Measurements from ENCODE around the gene PDE6H. TPM values are rescaled to one million over a fixed set of nuclear protein-coding genes. Genes with fewer than 3 reads are reported as not detected.

The PDE6H gene
- polyA plus RNA-seq, 1 donor (not counting 4 experiments of a cell fraction or from before 2014, with no cell fraction given), result not detected

GRCh38 chr12:14968478-14968877, 4.4 kb upstream of the PDE6H start:
- dilution Hi-C loops (cut with MboI; ENCODE audit: extremely low pct_ligation_motif_present, low sequenced_read_pairs), result no loop called here
- Histone ChIP-seq H3K79me2 (ENCODE audit: control insufficient read depth, insufficient read depth, low read length) (no peaks in the 10 kb centered on the region), H3K4me2 (ENCODE audit: control insufficient read depth, extremely low read depth, insufficient read depth, low read depth, low read length) (no peak overlapping the region), H3K9me1 (ENCODE audit: control insufficient read depth, extremely low read depth, insufficient read depth, low read length) (no peaks in the 10 kb centered on the region), H3K27ac (ENCODE audit: control insufficient read depth, insufficient read depth, low read length) (no peak overlapping the region), H3K9me3 (ENCODE audit: control insufficient read depth, low read depth, low read length) (no peaks in the 10 kb centered on the region), H3K27me3 (ENCODE audit: control insufficient read depth, extremely low read depth, insufficient read depth, low read length) (no peaks in the 10 kb centered on the region), H3K4me3 (ENCODE audit: control insufficient read depth in 2 of 3, extremely low read depth in 1 of 3, insufficient read depth in 2 of 3, low read depth in 1 of 3, low read length in 3 of 3) (no peak overlapping the region), H4K20me1 (ENCODE audit: control insufficient read depth, extremely low read depth, insufficient read depth, low read length) (no peaks in the 10 kb centered on the region), H3K9ac (ENCODE audit: control insufficient read depth, extremely low read depth, insufficient read depth, low read length) (no peak overlapping the region), H2AFZ (ENCODE audit: control insufficient read depth, low read length) (no peak overlapping the region), H3K4me1 (ENCODE audit: control insufficient read depth, extremely low read depth, insufficient read depth, low read length) (no peaks in the 10 kb centered on the region), H3K36me3 (ENCODE audit: control insufficient read depth in 2 of 2, extremely low read depth in 1 of 2, insufficient read depth in 2 of 2, low read length in 2 of 2) (no peaks in the 10 kb centered on the region)
- FAIRE-seq (no peak), DNase-seq (ENCODE audit: low read depth, low spot score) (no peak)
- no peak for TF ChIP-seq EZH2 (IDR thresholded peaks at IDR 0.05; ENCODE audit: low read length)
- no peak for TF ChIP-seq CTCF (optimal IDR thresholded peaks at IDR 0.05 in 1 of 3, IDR thresholded peaks at IDR 0.05 in 1 of 3, conservative IDR thresholded peaks at IDR 0.05 in 1 of 3; ENCODE audit: extremely low read depth in 1 of 3, insufficient read depth in 2 of 3, low read length in 3 of 3)

- TF ChIP-seq EZH2 (IDR thresholded peaks at IDR 0.05; ENCODE audit: low read length), result no peak
- no peak for TF ChIP-seq CTCF (optimal IDR thresholded peaks at IDR 0.05 in 1 of 3, IDR thresholded peaks at IDR 0.05 in 1 of 3, conservative IDR thresholded peaks at IDR 0.05 in 1 of 3; ENCODE audit: extremely low read depth in 1 of 3, insufficient read depth in 2 of 3, low read length in 3 of 3)
- H3K4me2 ChIP-seq (ENCODE audit: control insufficient read depth, extremely low read depth, insufficient read depth, low read depth, low read length), result no peak overlapping the region
- no peaks in the 10 kb centered on the region for H3K9me1 ChIP-seq (ENCODE audit: control insufficient read depth, extremely low read depth, insufficient read depth, low read length)
- FAIRE-seq (no peak), DNase-seq (ENCODE audit: low read depth, low spot score) (no peak)
- no peaks in the 10 kb centered on the region for H3K9me3 ChIP-seq (ENCODE audit: control insufficient read depth, low read depth, low read length)
- H3K79me2 ChIP-seq (ENCODE audit: control insufficient read depth, insufficient read depth, low read length), result no peaks in the 10 kb centered on the region
- no peak overlapping the region for H2AFZ ChIP-seq (ENCODE audit: control insufficient read depth, low read length)
- no peak overlapping the region for H3K4me3 ChIP-seq (ENCODE audit: control insufficient read depth in 2 of 3, extremely low read depth in 1 of 3, insufficient read depth in 2 of 3, low read depth in 1 of 3, low read length in 3 of 3)
- H3K27ac ChIP-seq (ENCODE audit: control insufficient read depth, insufficient read depth, low read length), result no peak overlapping the region
- no peaks in the 10 kb centered on the region for H3K4me1 ChIP-seq (ENCODE audit: control insufficient read depth, extremely low read depth, insufficient read depth, low read length)
- H3K9ac ChIP-seq (ENCODE audit: control insufficient read depth, extremely low read depth, insufficient read depth, low read length), result no peak overlapping the region
- dilution Hi-C loops (cut with MboI; ENCODE audit: extremely low pct_ligation_motif_present, low sequenced_read_pairs), result no loop called here
- no peaks in the 10 kb centered on the region for H3K27me3 ChIP-seq (ENCODE audit: control insufficient read depth, extremely low read depth, insufficient read depth, low read length)
- H3K36me3 ChIP-seq (ENCODE audit: control insufficient read depth in 2 of 2, extremely low read depth in 1 of 2, insufficient read depth in 2 of 2, low read length in 2 of 2), result no peaks in the 10 kb centered on the region
- H4K20me1 ChIP-seq (ENCODE audit: control insufficient read depth, extremely low read depth, insufficient read depth, low read length), result no peaks in the 10 kb centered on the region
These were observed 2.4 kb upstream of the PDE6H start for GRCh38 chr12:14970473-14970872.

All from keratinocyte (primary cell).